ENCODE data around the gene ZNF593OS. TPM values are rescaled to one million over a fixed set of nuclear protein-coding genes. Genes with fewer than 3 reads are reported as not detected.

ZNF593OS gene
- total and polyA plus RNA-seq, 2 donors (not counting 3 experiments of a cell fraction or from before 2014, with no cell fraction given) = not detected

- intact Hi-C loops (cut with micrococcal nuclease) (loop anchor here (10.0 kb wide), 1 partner anchor 250 kb away; the partner anchor contains the start of gene STMN1), dilution Hi-C loops (cut with MboI; ENCODE audit: extremely low pct_ligation_motif_present, low sequenced_read_pairs) (no loop called here)
- Histone ChIP-seq H3K27me3 (ENCODE audit: control insufficient read depth in 2 of 2, insufficient read depth in 2 of 2, low read length in 2 of 2) (no peaks in the 10 kb centered on the region), H2AFZ (ENCODE audit: low read depth, low read length) (no peak overlapping the region), H3K27ac (ENCODE audit: insufficient read depth, low read depth, low read length) (no peak overlapping the region), H3K9me1 (replicated peaks; ENCODE audit: control insufficient read depth, extremely low read depth, insufficient read depth, low read length) (no peaks in the 10 kb centered on the region), H3K79me2 (ENCODE audit: control insufficient read depth, insufficient read depth, low read length) (no peaks in the 10 kb centered on the region), H3K36me3 (ENCODE audit: control insufficient read depth in 2 of 2, extremely low read depth in 1 of 2, insufficient read depth in 2 of 2, low read length in 2 of 2) (no peaks in the 10 kb centered on the region), H4K20me1 (replicated peaks; ENCODE audit: control insufficient read depth, extremely low read depth, insufficient read depth, low read length) (no peaks in the 10 kb centered on the region), H3K9ac (replicated peaks; ENCODE audit: extremely low read depth, insufficient read depth, low read length) (no peak overlapping the region), H3K9me3 (replicated peaks; ENCODE audit: control insufficient read depth, insufficient read depth, low read length) (no peaks in the 10 kb centered on the region), H3K4me1 (ENCODE audit: control insufficient read depth, extremely low read depth, insufficient read depth, low read length) (peaks cover 39% of the 10 kb centered on the region), H3K4me2 (ENCODE audit: insufficient read depth, low read length) (no peak overlapping the region), H3K4me3 (replicated peaks in 1 of 3; ENCODE audit: insufficient read depth in 1 of 3, low read depth in 1 of 3, low read length in 3 of 3) (no peak overlapping the region)
- TF ChIP-seq CTCF (IDR thresholded peaks at IDR 0.05; ENCODE audit: extremely low read depth in 1 of 2, insufficient read depth in 1 of 2, low read depth in 1 of 2, low read length in 2 of 2) = no peak
- TF ChIP-seq MAX (IDR thresholded peaks at IDR 0.05; ENCODE audit: insufficient read depth, insufficient read length) = no peak
- no peak for TF ChIP-seq FOS (IDR thresholded peaks at IDR 0.05; ENCODE audit: borderline replicate concordance, insufficient read depth, low read length)
- no peak for TF ChIP-seq EZH2 (IDR thresholded peaks at IDR 0.05; ENCODE audit: borderline replicate concordance, low read depth, low read length, severe bottlenecking)
- TF ChIP-seq GATA2 (IDR thresholded peaks at IDR 0.05; ENCODE audit: insufficient read depth, insufficient read length, low read depth, low read length) = no peak
- no peak for TF ChIP-seq MYC (IDR thresholded peaks at IDR 0.05; ENCODE audit: low read depth, low read length)
- TF ChIP-seq POLR2AphosphoS5 (IDR thresholded peaks at IDR 0.05; ENCODE audit: insufficient read depth, low read depth, low read length) = no peak
- no peak for TF ChIP-seq JUN (IDR thresholded peaks at IDR 0.05; ENCODE audit: borderline replicate concordance, insufficient read depth, insufficient read length, low read depth)
- FAIRE-seq = no peak
- POLR2A ChIA-PET = no interaction called here
- BruUV-seq (replicated peaks) = no TSS peak
- DNase-seq (ENCODE audit: low read depth, low spot score) = peak; percentile 36
- CTCF ChIA-PET = interaction anchor here (2.8 to 5.6 kb wide), 3 partner anchors 10 to 50 kb away, joined by 18 to 69 read pairs (median 36); partner anchors contain the start of genes C1orf232 and ZNF593
Observed at GRCh38 chr1:26154750-26155149, 16.9 kb downstream of the ZNF593OS start.

All from endothelial cell of umbilical vein (primary cell).